HepG2 (cell line): Measurements from ENCODE around the gene OBSL1. TPM values are rescaled to one million over a fixed set of nuclear protein-coding genes. Genes with fewer than 3 reads are reported as not detected.

Experiments
- BHLHE40 ChIP-seq: IDR thresholded peaks from 2 replicates; pipeline ENCODE4 v1.6.1; 2011; ENCODE audit warnings: low read length, improper control_type of control experiment
- DNMT1 ChIP-seq: sonication (generic); formaldehyde crosslinking; IDR thresholded peaks from 2 replicates; pipeline ENCODE4 v1.5.1; 2020; ENCODE audit warnings: mild to moderate bottlenecking, missing genetic modification reagents
- GABPB1 ChIP-seq: IDR thresholded peaks from 2 replicates; pipeline ENCODE4 v1.6.1; 2016; ENCODE audit warnings: mild to moderate bottlenecking, missing genetic modification reagents, moderate library complexity, missing compliant biosample characterization
- LCORL ChIP-seq, 2 experiments: fragments of 450-650 bp in 1 of 2; sonication (generic) in 1 of 2; formaldehyde crosslinking in 1 of 2; IDR thresholded peaks; 2 replicates each; pipeline versions ENCODE4 v1.5.0 to v1.6.1; 2017 to 2020; ENCODE audit warnings: antibody characterized with exemption in 1 of 2, missing genetic modification reagents in 1 of 2
- NFIB ChIP-seq: sonication (generic); formaldehyde crosslinking; IDR thresholded peaks from 2 replicates; pipeline ENCODE4 v1.9.0; 2021; ENCODE audit warnings: missing genetic modification reagents, mild to moderate bottlenecking, borderline replicate concordance
- REXO4 ChIP-seq: sonication (generic); formaldehyde crosslinking; IDR thresholded peaks from 2 replicates; pipeline ENCODE4 v1.8.0; 2022; ENCODE audit warnings: missing genetic modification reagents, mild to moderate bottlenecking, borderline replicate concordance
- RFXAP ChIP-seq: sonication (generic); formaldehyde crosslinking; IDR thresholded peaks from 2 replicates; pipeline ENCODE4 v1.4.0; 2020; ENCODE audit warnings: missing genetic modification reagents, borderline replicate concordance
- RXRB ChIP-seq: IDR thresholded peaks from 2 replicates; pipeline ENCODE4 v1.6.1; 2016; ENCODE audit warnings: borderline replicate concordance, missing genetic modification reagents, missing compliant biosample characterization
- SAFB2 ChIP-seq: sonication (generic); formaldehyde crosslinking; IDR thresholded peaks from 2 replicates; pipeline ENCODE4 v1.5.1; 2020; ENCODE audit warnings: missing genetic modification reagents, low read depth, mild to moderate bottlenecking, borderline replicate concordance
- SNRNP70 ChIP-seq: fragments of 200-400 bp; formaldehyde crosslinking; IDR thresholded peaks from 2 replicates; pipeline ENCODE4 v1.6.1; 2017; ENCODE audit warnings: mild to moderate bottlenecking, low read depth, low read length, moderate library complexity
- SOX5 ChIP-seq: IDR thresholded peaks from 2 replicates; pipeline ENCODE4 v1.6.1; 2016; ENCODE audit warnings: borderline replicate concordance
- THAP11 ChIP-seq: IDR thresholded peaks from 2 replicates; pipeline ENCODE4 v1.6.1; 2016; ENCODE audit warnings: missing biosample characterization, missing genetic modification reagents
- YEATS4 ChIP-seq: sonication (generic); formaldehyde crosslinking; IDR thresholded peaks from 2 replicates; pipeline ENCODE4 v1.4.0; 2020; ENCODE audit warnings: missing genetic modification reagents, borderline replicate concordance
- polyA plus RNA-seq, 8 experiments: library from polyadenylated mRNA; depleted of rRNA in 3 of 8; stranded (reverse) in 7 of 8; unstranded in 1 of 8; fragments of >200 nt; fragmentation: Illumina TruSeq in 4 of 8; extraction: Trizol in 4 of 8; gene quantifications; 2 replicates each; pipeline versions ENCODE4 v1.2.1 to v1.2.3, GENCODE V29; 2011 to 2016; ENCODE audit warnings: low read depth in 4 of 8, missing spikeins in 1 of 8, mixed read lengths in 1 of 8; ENCODE audit not compliant: insufficient read depth in 1 of 8
- total RNA-seq, 5 experiments: library from RNA; depleted of rRNA; stranded (reverse); fragments of >200 nt; fragmentation: Illumina TruSeq; extraction: Trizol; gene quantifications; 2 replicates each; pipeline ENCODE4 v1.2.3, GENCODE V29; 2016; ENCODE audit warnings: low read depth in 1 of 5
- TF ChIP-seq, protein P1 (sequence below): sonication (generic); formaldehyde crosslinking; IDR thresholded peaks from 2 replicates; pipeline ENCODE4 v1.4.0; 2020; ENCODE audit warnings: mild to moderate bottlenecking, missing genetic modification reagents, borderline replicate concordance
- TF ChIP-seq, protein P2 (sequence below): sonication (generic); formaldehyde crosslinking; IDR thresholded peaks from 2 replicates; pipeline ENCODE4 v1.5.1; 2020; ENCODE audit warnings: missing genetic modification reagents, mild to moderate bottlenecking, borderline replicate concordance
- TF ChIP-seq, protein P3 (sequence below): sonication (generic); formaldehyde crosslinking; IDR thresholded peaks from 2 replicates; pipeline ENCODE4 v1.5.0; 2020; ENCODE audit warnings: mild to moderate bottlenecking, missing genetic modification reagents, borderline replicate concordance

The OBSL1 gene
- total and polyA plus RNA-seq, 2 of the 13 experiments (the other 11 are each of a cell fraction or from before 2014, with no cell fraction given), result 86.7 to 218 TPM

DNA sequence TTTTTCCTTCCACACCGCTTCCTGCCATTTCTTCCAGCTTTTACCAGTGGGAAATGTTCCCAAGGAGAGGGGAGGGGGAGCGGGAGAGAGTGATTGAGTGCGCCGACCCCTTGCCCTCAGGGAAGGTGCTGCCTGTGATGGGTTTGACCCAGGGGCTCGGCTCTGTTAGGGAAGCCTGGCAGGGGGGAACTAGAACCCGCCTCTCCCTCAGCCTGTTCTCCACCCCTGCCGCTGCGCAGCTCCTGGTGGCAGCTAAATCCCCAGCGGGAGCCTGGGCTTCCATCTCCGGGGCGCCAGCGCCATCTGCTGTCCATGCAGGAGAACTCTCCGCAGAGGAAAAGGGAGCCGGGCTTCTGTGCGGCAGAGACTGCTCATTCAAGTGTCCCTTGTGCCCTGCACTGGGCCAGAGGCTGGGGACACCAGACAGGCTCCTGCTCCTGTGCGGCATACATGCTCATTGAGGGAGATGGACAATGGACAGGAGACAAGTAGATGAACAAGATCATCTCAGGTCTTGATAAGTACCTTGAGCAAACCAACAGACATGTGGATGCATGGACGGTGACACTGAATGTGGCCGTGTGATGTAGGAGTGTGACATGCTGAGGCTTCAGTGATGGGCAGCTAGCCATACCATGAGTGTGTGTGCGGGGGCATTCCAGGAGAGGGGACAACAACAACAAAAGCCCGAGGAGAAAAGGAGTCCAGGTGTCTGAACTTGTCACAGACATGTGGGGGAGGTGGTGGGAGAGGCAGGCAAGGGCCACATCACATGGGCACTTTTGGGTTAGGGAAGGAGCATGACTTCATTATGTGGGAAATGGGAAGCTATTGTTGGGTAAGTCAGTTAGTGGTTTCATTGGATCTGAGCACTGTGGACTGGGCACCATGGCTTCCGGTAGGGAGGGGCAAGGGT is 41.0 kb downstream of the OBSL1 start (continued):
- peak; percentile 35; the same call in 1 of the 2 replicates for TF ChIP-seq SOX5 (CRISPR knock-in tag)
- 0 out of 2 replicates have a peak, but pooled peaks have one; percentile 52 for TF ChIP-seq SAFB2 (CRISPR knock-in tag)
- no peak for TF ChIP-seq LCORL (IDR thresholded peaks at IDR 0.05)
- peak; percentile 75 for TF ChIP-seq LCORL (CRISPR knock-in tag; IDR thresholded peaks at IDR 0.05)
- TF ChIP-seq DNMT1 (CRISPR knock-in tag), result peak; percentile 41; the same call in 1 of the 2 replicates
- TF ChIP-seq BHLHE40, result peak; percentile 24; the same call in 1 of the 2 replicates
- TF ChIP-seq RXRB (CRISPR knock-in tag), result 0 out of 2 replicates have a peak, but pooled peaks have one; percentile 31
- TF ChIP-seq SNRNP70, result no peak
- TF ChIP-seq, protein P1, sequence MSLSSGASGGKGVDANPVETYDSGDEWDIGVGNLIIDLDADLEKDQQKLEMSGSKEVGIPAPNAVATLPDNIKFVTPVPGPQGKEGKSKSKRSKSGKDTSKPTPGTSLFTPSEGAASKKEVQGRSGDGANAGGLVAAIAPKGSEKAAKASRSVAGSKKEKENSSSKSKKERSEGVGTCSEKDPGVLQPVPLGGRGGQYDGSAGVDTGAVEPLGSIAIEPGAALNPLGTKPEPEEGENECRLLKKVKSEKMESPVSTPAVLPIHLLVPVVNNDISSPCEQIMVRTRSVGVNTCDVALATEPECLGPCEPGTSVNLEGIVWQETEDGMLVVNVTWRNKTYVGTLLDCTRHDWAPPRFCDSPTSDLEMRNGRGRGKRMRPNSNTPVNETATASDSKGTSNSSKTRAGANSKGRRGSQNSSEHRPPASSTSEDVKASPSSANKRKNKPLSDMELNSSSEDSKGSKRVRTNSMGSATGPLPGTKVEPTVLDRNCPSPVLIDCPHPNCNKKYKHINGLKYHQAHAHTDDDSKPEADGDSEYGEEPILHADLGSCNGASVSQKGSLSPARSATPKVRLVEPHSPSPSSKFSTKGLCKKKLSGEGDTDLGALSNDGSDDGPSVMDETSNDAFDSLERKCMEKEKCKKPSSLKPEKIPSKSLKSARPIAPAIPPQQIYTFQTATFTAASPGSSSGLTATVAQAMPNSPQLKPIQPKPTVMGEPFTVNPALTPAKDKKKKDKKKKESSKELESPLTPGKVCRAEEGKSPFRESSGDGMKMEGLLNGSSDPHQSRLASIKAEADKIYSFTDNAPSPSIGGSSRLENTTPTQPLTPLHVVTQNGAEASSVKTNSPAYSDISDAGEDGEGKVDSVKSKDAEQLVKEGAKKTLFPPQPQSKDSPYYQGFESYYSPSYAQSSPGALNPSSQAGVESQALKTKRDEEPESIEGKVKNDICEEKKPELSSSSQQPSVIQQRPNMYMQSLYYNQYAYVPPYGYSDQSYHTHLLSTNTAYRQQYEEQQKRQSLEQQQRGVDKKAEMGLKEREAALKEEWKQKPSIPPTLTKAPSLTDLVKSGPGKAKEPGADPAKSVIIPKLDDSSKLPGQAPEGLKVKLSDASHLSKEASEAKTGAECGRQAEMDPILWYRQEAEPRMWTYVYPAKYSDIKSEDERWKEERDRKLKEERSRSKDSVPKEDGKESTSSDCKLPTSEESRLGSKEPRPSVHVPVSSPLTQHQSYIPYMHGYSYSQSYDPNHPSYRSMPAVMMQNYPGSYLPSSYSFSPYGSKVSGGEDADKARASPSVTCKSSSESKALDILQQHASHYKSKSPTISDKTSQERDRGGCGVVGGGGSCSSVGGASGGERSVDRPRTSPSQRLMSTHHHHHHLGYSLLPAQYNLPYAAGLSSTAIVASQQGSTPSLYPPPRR (CRISPR knock-in tag), result peak; percentile 20; the same call in 1 of the 2 replicates
- TF ChIP-seq GABPB1 (CRISPR knock-in tag), result peak; percentile 46; the same call in 1 of the 2 replicates
- TF ChIP-seq, protein P2, sequence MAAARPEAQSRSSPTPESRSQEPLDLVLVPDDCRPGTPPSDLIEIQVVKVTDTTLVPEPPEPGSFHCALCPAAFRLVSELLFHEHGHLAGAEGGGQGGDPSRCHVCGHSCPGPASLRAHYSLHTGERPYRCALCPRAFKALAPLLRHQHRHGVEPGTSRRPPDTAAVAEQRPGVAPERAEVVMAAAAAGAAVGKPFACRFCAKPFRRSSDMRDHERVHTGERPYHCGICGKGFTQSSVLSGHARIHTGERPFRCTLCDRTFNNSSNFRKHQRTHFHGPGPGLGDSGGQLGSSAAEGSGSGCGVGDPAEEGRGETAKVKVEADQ, result 0 out of 2 replicates have a peak, but pooled peaks have one; percentile 54
- no peak for TF ChIP-seq REXO4 (CRISPR knock-in tag)
- TF ChIP-seq THAP11 (CRISPR knock-in tag), result peak; percentile 62
- peak; percentile 25; the same call in 1 of the 2 replicates for TF ChIP-seq RFXAP (CRISPR knock-in tag)
- no peak for TF ChIP-seq YEATS4
- no peak for TF ChIP-seq NFIB
- TF ChIP-seq, protein P3, sequence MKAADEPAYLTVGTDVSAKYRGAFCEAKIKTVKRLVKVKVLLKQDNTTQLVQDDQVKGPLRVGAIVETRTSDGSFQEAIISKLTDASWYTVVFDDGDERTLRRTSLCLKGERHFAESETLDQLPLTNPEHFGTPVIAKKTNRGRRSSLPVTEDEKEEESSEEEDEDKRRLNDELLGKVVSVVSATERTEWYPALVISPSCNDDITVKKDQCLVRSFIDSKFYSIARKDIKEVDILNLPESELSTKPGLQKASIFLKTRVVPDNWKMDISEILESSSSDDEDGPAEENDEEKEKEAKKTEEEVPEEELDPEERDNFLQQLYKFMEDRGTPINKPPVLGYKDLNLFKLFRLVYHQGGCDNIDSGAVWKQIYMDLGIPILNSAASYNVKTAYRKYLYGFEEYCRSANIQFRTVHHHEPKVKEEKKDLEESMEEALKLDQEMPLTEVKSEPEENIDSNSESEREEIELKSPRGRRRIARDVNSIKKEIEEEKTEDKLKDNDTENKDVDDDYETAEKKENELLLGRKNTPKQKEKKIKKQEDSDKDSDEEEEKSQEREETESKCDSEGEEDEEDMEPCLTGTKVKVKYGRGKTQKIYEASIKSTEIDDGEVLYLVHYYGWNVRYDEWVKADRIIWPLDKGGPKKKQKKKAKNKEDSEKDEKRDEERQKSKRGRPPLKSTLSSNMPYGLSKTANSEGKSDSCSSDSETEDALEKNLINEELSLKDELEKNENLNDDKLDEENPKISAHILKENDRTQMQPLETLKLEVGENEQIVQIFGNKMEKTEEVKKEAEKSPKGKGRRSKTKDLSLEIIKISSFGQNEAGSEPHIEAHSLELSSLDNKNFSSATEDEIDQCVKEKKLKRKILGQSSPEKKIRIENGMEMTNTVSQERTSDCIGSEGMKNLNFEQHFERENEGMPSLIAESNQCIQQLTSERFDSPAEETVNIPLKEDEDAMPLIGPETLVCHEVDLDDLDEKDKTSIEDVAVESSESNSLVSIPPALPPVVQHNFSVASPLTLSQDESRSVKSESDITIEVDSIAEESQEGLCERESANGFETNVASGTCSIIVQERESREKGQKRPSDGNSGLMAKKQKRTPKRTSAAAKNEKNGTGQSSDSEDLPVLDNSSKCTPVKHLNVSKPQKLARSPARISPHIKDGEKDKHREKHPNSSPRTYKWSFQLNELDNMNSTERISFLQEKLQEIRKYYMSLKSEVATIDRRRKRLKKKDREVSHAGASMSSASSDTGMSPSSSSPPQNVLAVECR (CRISPR knock-in tag), result peak; percentile 36; the same call in 1 of the 2 replicates
